Suprapubic skin (tissue), 4 donors: ENCODE data around the gene ANAPC5. TPM values are rescaled to one million over a fixed set of nuclear protein-coding genes. Genes with fewer than 3 reads are reported as not detected.
"Not testable (repeated sequence)": the region's sequence is repeated elsewhere in the genome, so short reads cannot be mapped to it uniquely, and the experiment has no call there.

Source experiments
- DNase-seq, 2 donors: peaks; one replicate each; pipeline ENCODE4 v3.0.0-alpha.2; 2019; ENCODE audit warnings: low spot score in 2 of 2
- H3K27ac ChIP-seq: fragments of 200-600 bp; sonication (generic); one replicate; pipeline ENCODE4 v1.5.1; 2019
- H3K27me3 ChIP-seq: fragments of 200-600 bp; sonication (generic); one replicate; pipeline ENCODE4 v1.5.1; 2019
- H3K36me3 ChIP-seq: fragments of 200-600 bp; sonication (generic); one replicate; pipeline ENCODE4 v1.5.1; 2019
- H3K4me1 ChIP-seq: fragments of 200-600 bp; sonication (generic); one replicate; pipeline ENCODE4 v1.5.1; 2019
- H3K4me3 ChIP-seq: fragments of 200-600 bp; sonication (generic); one replicate; pipeline ENCODE4 v1.5.1; 2019; ENCODE audit warnings: mild to moderate bottlenecking
- H3K9me3 ChIP-seq: fragments of 200-600 bp; sonication (generic); one replicate; pipeline ENCODE4 v1.5.1; 2019
- EP300 ChIP-seq: sonication (generic); formaldehyde crosslinking; IDR thresholded peaks from one replicate; pipeline ENCODE4 v1.6.1; 2017; ENCODE audit warnings: antibody characterized with exemption
- POLR2A ChIP-seq, 2 donors: fragments of 450-650 bp; IDR thresholded peaks; one replicate each; pipeline ENCODE4 v1.6.1; 2017; ENCODE audit warnings: antibody characterized with exemption in 2 of 2, mild to moderate bottlenecking in 2 of 2, moderate library complexity in 2 of 2
- POLR2AphosphoS5 ChIP-seq, 3 donors: sonication (generic); formaldehyde crosslinking; IDR thresholded peaks; one replicate each; pipeline ENCODE4 v1.6.1; 2017; ENCODE audit warnings: antibody characterized with exemption in 3 of 3
- WGBS: methylation state at CpG from one replicate; pipeline ENCODE4 v1.1.5; 2018; 5-methylcytosine and 5-hydroxymethylcytosine counted together
- total RNA-seq, 4 donors: library from RNA; depleted of rRNA; stranded (reverse); fragments of >200 nt; gene quantifications; one replicate each; pipeline ENCODE4 v1.1.0, GENCODE V29; 2016
- TF ChIP-seq, protein P1 (sequence below), 2 donors: fragments of 200-600 bp in 1 of 2; fragments of 450-650 bp in 1 of 2; sonication (generic) in 1 of 2; IDR thresholded peaks; one replicate each; pipeline ENCODE4 v1.5.1; 2016 to 2019; ENCODE audit warnings: antibody characterized with exemption in 2 of 2, mild to moderate bottlenecking in 1 of 2, moderate library complexity in 1 of 2

ANAPC5 gene
- total RNA-seq, 4 donors from 2014 or later, result 94.3 to 227 (median 120) TPM

- Histone ChIP-seq H3K4me1 (no peaks in the 10 kb centered on the region), H3K36me3 (no peaks in the 10 kb centered on the region), H3K9me3 (no peaks in the 10 kb centered on the region), H3K4me3 (no peak overlapping the region), H3K27ac (no peak overlapping the region), H3K27me3 (no peaks in the 10 kb centered on the region)
- TF ChIP-seq EP300 (no peak), POLR2A (IDR thresholded peaks at IDR 0.05) (no peak), POLR2AphosphoS5 (IDR thresholded peaks at IDR 0.05) (no peak)
- TF ChIP-seq, protein P1, sequence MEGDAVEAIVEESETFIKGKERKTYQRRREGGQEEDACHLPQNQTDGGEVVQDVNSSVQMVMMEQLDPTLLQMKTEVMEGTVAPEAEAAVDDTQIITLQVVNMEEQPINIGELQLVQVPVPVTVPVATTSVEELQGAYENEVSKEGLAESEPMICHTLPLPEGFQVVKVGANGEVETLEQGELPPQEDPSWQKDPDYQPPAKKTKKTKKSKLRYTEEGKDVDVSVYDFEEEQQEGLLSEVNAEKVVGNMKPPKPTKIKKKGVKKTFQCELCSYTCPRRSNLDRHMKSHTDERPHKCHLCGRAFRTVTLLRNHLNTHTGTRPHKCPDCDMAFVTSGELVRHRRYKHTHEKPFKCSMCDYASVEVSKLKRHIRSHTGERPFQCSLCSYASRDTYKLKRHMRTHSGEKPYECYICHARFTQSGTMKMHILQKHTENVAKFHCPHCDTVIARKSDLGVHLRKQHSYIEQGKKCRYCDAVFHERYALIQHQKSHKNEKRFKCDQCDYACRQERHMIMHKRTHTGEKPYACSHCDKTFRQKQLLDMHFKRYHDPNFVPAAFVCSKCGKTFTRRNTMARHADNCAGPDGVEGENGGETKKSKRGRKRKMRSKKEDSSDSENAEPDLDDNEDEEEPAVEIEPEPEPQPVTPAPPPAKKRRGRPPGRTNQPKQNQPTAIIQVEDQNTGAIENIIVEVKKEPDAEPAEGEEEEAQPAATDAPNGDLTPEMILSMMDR (IDR thresholded peaks at IDR 0.05), result no peak
- no peak for DNase-seq
- WGBS, result 94% methylated on average over 9 of the region's 9 CpGs
Measured at GRCh38 chr12:121383601-121384021, 31.4 kb upstream of the ANAPC5 start.

DNA sequence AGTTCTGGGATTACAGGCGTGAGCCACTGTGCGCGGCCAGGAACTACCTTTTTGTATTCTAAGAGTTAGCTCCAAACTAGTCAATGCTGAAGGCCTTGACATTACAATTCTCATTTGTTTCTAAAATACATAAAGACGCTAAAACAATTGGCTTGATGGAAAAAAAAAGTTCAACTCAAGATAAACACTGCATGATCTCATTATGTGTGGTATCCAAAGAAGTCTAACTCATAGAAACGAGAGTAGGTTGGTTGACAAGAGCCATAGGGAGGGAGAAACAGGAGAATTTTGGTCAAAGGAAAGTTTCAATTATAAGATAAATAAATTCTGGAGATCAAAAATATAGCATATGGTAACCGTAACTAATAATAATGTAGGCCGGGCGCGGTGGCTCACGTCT is 27.7 kb upstream of the ANAPC5 start:
- WGBS, result 83% methylated on average over 10 of the region's 10 CpGs

GRCh38 chr12:121378736-121379135 is 26.5 kb upstream of the ANAPC5 start:
- TF ChIP-seq POLR2AphosphoS5 (IDR thresholded peaks at IDR 0.05), result no peak
- TF ChIP-seq EP300, result no peak
- TF ChIP-seq POLR2A (IDR thresholded peaks at IDR 0.05), result no peak
- TF ChIP-seq, protein P1 (IDR thresholded peaks at IDR 0.05), result no peak
- 83% methylated on average over 5 of the region's 5 CpGs for WGBS

More for the DNA sequence above, 27.7 kb upstream of the ANAPC5 start:
- DNase-seq, result no peak
- Histone ChIP-seq H3K4me1 (no peaks in the 10 kb centered on the region), H3K9me3 (no peaks in the 10 kb centered on the region), H3K36me3 (no peaks in the 10 kb centered on the region), H3K27ac (no peak overlapping the region), H3K4me3 (no peak overlapping the region), H3K27me3 (no peaks in the 10 kb centered on the region)
- no peak for TF ChIP-seq POLR2A (IDR thresholded peaks at IDR 0.05)
- TF ChIP-seq POLR2AphosphoS5 (IDR thresholded peaks at IDR 0.05), result no peak
- TF ChIP-seq, protein P1 (IDR thresholded peaks at IDR 0.05), result no peak
- TF ChIP-seq EP300, result no peak

DNA sequence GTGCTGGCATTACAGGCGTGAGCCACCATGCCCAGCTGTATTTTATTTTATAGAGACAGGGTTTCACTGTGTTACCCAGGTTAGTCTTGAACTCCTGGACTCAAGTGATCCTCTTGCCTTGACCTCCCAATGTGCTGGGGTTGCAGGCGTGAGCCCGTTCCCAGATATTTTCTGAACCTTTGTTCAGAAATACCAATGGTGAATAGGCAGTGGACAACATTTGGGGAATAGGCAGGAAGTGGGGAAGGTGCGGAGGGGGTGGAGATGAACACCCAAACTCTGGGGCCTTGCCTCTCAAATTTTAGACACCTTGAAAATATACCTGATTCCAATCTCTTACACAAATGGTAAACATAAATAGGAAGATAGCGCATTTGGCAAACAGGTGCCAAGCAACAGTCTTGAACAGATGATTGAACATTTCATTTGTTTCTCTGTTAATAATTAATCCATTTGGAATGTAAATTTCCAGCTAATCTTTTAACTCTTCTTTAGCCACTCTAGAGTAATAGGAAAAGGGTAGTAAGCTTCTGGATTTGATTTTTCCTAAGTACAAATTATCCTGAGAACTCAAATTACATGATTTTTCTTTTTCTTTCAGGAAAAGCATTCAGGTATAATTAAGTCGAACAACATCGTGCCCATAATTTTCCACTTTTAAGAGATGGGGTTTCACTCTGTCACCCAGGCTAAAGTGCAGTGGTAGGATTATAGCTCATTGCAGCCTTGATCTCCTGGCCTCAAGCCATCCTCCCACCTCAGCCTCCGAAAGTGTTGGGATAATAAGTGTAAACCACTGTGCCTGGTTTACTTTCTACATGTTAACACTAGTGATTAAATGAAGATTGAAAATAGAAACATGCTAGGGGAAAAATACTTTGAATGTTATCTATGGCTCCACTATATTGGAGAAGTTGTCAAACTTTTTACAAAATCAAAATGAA is 24.8 kb upstream of the ANAPC5 start:
- H3K4me3 ChIP-seq, result no peak overlapping the region
- H3K9me3 ChIP-seq, result no peaks in the 10 kb centered on the region
- no peak overlapping the region for H3K27ac ChIP-seq
- 91% methylated on average over 8 of the region's 8 CpGs for WGBS
- TF ChIP-seq, protein P1 (IDR thresholded peaks at IDR 0.05), result no peak
- TF ChIP-seq POLR2AphosphoS5 (IDR thresholded peaks at IDR 0.05), result no peak
- TF ChIP-seq EP300, result no peak
- TF ChIP-seq POLR2A (IDR thresholded peaks at IDR 0.05), result no peak
- no peaks in the 10 kb centered on the region for H3K4me1 ChIP-seq
- no peaks in the 10 kb centered on the region for H3K36me3 ChIP-seq
- DNase-seq, result no peak
- H3K27me3 ChIP-seq, result no peaks in the 10 kb centered on the region

More at GRCh38 chr12:121378736-121379135, 26.5 kb upstream of the ANAPC5 start:
- Histone ChIP-seq H3K4me1 (no peaks in the 10 kb centered on the region), H3K4me3 (no peak overlapping the region), H3K27me3 (no peaks in the 10 kb centered on the region), H3K27ac (no peak overlapping the region), H3K36me3 (no peaks in the 10 kb centered on the region), H3K9me3 (no peaks in the 10 kb centered on the region)
- no peak for DNase-seq

DNA sequence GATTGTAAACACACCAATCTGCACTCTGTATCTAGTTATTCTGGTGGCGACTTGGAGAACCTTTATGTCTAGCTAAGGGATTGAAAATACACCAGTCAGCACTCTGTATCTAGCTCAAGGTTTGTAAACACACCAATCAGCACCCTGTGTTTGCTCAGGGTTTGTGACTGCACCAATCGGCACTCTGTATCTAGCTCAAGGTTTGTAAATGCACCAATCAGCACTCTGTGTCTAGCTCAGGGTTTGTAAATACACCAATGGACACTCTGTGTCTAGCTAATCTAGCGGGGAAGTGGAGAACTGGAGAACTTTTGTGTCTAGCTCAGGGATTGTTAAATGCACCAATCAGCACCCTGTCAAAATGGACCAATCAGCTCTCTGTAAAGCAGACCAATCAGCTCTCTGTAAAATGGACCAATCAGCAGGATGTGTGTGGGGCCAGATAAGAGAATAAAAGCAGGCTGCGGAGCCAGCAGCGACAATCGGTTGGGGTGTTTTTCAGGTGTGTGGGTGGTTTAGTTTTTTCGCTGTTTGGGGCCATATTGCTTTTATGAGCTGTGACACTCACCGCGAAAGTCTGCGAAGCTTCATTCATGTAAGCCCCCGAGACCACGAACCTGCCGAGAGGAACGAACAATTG is 22.9 kb upstream of the ANAPC5 start:
- WGBS, result 86% methylated on average over 14 of the region's 14 CpGs
- not testable (repeated sequence) for DNase-seq, H3K9me3 ChIP-seq, H3K4me3 ChIP-seq, H3K36me3 ChIP-seq, H3K4me1 ChIP-seq, H3K27ac ChIP-seq, H3K27me3 ChIP-seq

- WGBS, result 100% methylated on average over 3 of the region's 23 CpGs
- not testable (repeated sequence) for H3K4me1 ChIP-seq, H3K27me3 ChIP-seq, H3K36me3 ChIP-seq, H3K27ac ChIP-seq, DNase-seq, H3K4me3 ChIP-seq, H3K9me3 ChIP-seq
Measured at GRCh38 chr12:121374336-121374735, 22.1 kb upstream of the ANAPC5 start.
